Measurements from ENCODE around the gene CCNB1.
"Not testable (repeated sequence)": the region's sequence is repeated elsewhere in the genome, so short reads cannot be mapped to it uniquely, and the experiment has no call there.

The CCNB1 gene

DNA sequence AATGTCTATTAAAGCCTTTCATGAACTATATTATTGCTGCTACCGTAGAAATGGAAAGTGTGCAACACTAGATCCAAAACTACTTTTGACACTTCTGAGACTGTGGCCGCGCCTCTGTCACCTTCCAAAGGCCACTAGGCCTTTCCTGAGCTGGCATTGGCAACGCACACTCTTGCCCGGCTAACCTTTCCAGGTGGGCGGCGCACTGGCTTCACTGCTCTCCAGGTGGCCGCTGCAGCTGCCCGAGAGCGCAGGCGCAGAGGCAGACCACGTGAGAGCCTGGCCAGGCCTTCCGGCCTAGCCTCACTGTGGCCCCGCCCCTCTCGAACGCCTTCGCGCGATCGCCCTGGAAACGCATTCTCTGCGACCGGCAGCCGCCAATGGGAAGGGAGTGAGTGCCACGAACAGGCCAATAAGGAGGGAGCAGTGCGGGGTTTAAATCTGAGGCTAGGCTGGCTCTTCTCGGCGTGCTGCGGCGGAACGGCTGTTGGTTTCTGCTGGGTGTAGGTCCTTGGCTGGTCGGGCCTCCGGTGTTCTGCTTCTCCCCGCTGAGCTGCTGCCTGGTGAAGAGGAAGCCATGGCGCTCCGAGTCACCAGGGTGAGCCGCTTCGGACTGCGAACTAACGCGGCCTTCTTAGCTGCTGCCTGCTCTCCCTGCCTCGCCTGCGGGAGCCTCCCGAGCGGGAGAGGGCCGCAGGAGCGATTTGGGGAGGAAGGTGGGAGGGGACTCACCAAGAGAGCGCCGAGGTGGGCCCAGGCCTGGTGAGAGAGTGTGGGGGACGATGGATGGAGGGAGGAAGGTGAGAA, at the start of gene CCNB1:
TSS of gene CCNB1 (plus strand) at position 465 of the 807 bp plus-strand sequence. CDS start at position 578, 113 bp downstream.
- DNase-seq (ENCODE audit: low read depth), result peak; percentile 92

- peak; percentile 51 for DNase-seq (ENCODE audit: low read depth)
Observed at GRCh38 chr5:69129413-69129812, 37.5 kb upstream of the CCNB1 start.

DNA sequence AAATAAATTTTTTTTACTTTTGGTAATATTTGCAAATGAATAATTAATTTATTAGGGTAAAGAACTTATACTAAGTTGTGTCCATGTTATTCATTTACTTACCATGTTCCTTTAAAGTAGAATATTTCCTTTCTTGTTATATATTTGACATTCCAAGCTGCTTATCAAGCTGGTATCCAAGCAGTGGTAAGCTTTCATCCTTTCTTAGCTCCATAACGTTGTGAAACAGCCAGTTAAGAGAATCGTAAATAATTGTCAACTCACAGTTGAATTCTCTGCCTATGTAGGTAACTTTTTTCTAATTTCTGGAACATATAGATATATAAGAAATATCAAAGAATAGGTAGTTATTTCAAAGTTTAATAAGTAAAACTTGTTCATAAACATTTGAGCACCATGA, 36.7 kb upstream of the CCNB1 start:
- DNase-seq (ENCODE audit: low read depth), result no peak

- DNase-seq (ENCODE audit: low read depth), result no peak
Observed at GRCh38 chr5:69131304-69131703, 35.6 kb upstream of the CCNB1 start.

- DNase-seq (ENCODE audit: low read depth), result no peak
Observed at GRCh38 chr5:69134126-69134525, 32.8 kb upstream of the CCNB1 start.

DNA sequence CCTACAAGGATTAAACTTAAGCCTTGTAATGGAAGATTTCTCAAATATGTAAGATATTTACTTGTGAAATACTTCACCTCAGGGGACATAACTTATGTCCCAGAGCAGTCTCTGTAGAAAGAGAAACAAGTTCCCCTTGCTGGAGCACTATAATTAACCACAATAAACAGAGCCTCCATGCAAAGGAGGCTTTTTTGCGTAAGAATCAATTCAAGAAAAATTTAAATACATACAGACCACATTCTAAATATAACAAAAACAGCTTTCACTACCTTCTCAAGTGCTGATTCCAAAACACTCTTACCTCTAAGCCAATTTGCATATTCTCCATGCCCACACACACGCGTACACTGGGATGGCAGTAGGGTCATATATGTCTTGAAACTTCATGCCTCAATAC, 30.7 kb upstream of the CCNB1 start:
- DNase-seq (ENCODE audit: low read depth), result peak; percentile 13

DNA sequence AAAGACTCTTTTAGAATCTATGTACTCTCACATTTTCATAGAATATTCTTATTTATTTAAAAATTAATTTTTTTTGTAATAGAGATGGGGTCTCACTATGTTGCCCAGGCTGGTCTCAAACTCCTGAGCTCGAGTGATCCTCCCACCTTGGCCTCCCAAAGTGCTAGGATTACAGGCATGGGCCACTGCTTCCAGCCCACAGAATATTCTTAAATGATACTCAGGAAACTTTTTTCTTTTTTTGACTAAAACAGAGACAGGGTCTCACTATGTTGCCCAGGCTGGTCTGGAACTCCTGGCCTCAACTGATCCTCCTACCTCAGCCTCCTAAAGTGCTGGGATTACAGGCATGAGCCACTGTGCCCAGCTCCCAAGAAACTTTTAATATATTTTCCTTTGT, 29.7 kb upstream of the CCNB1 start:
- DNase-seq (ENCODE audit: low read depth), result not testable (repeated sequence)

- DNase-seq (ENCODE audit: low read depth), result no peak
Observed at GRCh38 chr5:69137807-69138206, 29.1 kb upstream of the CCNB1 start.

- DNase-seq (ENCODE audit: low read depth), result no peak
Observed at GRCh38 chr5:69138766-69139165, 28.2 kb upstream of the CCNB1 start.

DNA sequence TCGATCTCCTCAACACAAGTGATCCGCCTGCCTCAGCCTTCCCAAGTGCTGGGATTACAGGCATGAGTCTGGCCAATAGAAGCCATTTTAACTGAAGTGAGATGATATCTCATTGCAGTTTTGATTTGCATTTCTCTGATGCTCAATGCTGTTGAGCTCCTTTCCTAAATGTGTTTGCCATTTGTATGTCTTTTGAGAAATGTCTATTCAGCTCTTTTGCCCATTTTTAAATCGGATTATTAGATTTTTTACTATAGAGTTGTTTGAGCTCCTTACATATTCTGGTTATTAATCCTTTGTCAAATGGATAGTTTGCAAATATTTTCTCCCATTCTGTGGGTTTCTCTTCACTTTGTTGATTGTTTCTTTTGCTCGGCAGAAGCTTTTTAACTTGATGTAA, 26.7 kb upstream of the CCNB1 start:
- not testable (repeated sequence) for DNase-seq (ENCODE audit: low read depth)

DNA sequence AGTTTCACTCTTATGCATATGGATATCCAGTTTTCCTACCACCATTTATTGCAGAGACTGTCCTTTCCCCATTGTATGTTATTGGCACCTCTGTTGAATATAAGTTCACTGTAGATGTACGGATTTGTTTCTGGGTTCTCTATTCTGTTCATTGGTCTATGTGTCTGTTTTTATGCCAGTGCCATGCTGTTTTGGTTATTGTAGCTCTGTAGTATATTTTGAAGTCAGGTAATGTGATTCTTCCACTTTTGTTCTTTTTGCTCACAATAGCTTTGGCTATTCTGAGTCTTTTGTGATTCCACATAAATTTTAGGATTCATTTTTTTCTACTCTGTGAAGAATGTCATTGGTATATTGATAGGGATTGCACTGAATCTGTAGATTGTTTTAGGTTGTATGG, 26.1 kb upstream of the CCNB1 start:
- no peak for DNase-seq (ENCODE audit: low read depth)

DNA sequence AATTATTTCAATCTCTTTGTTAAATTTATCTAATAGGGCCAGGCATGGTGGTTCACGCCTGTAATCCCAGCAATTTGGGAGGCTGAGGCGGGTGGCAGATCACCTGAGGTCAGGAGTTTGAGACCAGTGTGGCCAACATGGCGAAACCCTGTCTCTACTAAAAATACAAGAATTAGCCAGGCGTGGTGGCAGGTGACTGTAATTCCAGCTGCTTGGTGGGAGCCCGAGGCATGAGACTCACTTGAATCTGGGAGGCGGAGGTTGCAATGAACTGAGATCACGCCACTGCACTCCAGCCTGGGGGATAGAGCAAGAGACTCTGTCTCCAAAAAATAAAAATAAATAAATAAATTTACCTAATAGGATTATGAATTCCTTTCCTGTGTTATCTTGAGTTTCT, 18.4 kb upstream of the CCNB1 start:
- not testable (repeated sequence) for DNase-seq (ENCODE audit: low read depth)

DNA sequence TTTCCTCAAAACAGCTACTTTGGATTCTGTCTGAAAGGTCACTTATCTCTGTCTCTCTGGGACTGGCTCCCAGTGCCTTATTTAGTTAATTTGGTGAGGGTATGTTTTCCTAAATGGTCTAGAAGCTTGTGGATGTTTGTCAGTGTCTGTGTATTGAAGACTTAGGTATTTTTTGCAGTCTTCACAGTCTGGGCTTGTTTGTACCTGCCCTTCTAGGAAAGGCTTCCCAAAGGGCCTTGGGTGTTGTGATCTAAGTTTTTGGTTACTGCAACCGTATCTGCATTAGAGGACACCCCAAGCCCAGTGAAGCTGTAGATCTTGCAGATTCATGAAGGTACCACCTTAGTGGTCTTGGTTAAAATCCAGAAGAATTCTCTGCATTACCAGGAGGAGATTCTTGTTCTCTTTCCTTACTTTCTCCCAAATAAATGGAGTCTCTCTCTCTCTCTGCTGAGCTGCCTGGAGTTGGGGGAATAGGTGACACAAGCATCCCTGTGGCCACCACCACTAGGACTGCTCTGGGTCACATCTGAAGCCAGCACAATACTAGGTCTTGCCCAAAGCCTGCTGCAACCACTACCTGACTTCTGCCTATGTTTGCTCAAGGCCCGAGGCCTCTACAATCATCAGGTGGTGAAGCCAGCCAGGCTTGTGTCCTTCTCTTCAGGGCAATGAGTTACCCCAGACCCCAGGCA, 17.8 kb upstream of the CCNB1 start:
- no peak for DNase-seq (ENCODE audit: low read depth)

- no peak for DNase-seq (ENCODE audit: low read depth)
Observed at GRCh38 chr5:69149676-69150010, 17.3 kb upstream of the CCNB1 start.

- no peak for DNase-seq (ENCODE audit: low read depth)
Observed at GRCh38 chr5:69152731-69153130, 14.2 kb upstream of the CCNB1 start.

DNA sequence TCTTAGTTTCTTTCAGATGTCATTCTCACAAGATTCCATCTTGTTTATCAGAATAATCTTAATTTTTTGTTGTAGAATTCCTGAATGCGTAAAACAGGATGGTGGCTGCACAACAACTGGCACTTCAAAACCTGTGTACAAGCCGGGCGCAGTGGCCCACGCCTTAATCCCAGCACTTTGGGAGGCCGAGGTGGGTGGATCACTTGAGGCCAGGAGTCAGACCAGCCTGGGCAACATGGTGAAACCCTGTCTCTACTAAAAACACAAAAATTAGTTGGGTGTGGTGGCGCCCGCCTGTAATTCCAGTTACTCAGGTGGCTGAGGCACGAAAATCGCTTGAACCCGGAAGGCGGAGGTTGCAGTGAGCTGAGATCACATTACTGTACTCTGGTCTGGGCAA, 10.5 kb upstream of the CCNB1 start:
- DNase-seq (ENCODE audit: low read depth), result no peak

DNA sequence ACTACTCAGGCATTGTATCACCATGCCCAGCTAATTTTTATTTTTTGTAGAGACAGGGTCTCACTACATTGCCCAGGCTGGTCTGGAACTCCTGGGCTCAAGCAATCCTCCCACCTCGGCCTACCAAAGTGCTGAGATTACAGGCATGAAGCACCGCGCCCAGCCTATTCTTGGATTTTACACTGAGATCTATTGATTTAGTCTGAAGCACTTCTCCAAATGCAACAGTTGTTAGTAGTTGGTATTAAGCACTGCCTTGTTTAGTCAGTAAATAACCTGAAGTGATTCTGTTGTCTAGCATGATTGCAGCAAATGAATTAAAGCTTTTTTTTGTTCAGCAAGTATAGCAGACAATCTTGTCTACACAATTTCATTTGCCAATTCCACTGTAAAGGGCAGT, 8.9 kb upstream of the CCNB1 start:
- no peak for DNase-seq (ENCODE audit: low read depth)

DNA sequence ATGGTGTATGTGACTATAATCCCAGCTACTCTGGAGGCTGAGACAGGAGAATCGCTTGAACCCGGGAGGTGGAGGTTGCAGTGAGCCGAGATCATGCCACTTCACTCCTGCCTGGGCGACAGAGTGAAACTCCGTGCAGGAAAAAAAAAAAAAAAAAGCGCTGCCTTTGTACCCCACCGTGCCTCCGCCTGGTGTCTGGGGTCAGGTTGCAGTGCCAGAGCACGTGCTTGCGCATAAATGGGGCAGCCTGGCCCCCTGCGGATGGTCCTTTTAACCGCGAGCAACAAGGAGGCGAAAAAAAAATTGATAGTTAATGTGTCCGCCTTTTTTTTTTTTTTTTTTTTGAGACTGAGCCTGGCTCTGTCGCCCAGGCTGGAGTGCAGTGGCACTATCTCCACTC, 6.3 kb upstream of the CCNB1 start:
- DNase-seq (ENCODE audit: low read depth), result no peak

GRCh38 chr5:69167493-69167855, 524 bp downstream of the CCNB1 start:
- DNase-seq (ENCODE audit: low read depth), result no peak

DNA sequence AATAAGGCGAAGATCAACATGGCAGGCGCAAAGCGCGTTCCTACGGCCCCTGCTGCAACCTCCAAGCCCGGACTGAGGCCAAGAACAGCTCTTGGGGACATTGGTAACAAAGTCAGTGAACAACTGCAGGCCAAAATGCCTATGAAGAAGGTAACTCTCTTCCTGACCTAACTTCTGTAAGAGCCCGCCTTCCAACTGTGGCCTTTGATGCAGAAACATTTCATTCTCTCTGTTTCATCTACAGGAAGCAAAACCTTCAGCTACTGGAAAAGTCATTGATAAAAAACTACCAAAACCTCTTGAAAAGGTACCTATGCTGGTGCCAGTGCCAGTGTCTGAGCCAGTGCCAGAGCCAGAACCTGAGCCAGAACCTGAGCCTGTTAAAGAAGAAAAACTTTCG, 979 bp downstream of the CCNB1 start:
- no peak for DNase-seq (ENCODE audit: low read depth)

DNA sequence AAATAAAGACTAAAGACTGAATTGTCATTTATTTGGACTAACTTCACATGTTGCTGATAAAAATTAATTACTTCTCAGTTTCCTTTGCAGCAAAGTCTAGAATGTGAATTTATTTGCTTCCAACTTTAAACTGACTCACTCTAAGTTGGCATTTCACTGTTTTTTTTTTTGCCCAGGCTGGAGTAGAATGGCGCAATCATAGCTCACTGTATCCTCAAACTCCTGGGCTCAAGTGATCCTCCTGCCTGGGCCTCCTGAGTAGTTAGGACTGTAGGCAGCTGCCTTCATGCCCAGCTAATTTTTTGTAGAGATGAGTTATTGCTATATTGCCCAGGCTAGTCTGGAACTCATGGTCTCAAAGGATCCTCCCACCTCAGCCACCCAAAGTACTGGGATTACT, 3.5 kb downstream of the CCNB1 start:
- no peak for DNase-seq (ENCODE audit: low read depth)

- no peak for DNase-seq (ENCODE audit: low read depth)
Observed at GRCh38 chr5:69170969-69171368, 4.0 kb downstream of the CCNB1 start.

GRCh38 chr5:69181659-69182293, 14.8 kb downstream of the CCNB1 start:
- DNase-seq (ENCODE audit: low read depth), result not testable (repeated sequence)

All from GM04504 (cell line).